ENCODE data around the gene TMEM63B.

DNA sequence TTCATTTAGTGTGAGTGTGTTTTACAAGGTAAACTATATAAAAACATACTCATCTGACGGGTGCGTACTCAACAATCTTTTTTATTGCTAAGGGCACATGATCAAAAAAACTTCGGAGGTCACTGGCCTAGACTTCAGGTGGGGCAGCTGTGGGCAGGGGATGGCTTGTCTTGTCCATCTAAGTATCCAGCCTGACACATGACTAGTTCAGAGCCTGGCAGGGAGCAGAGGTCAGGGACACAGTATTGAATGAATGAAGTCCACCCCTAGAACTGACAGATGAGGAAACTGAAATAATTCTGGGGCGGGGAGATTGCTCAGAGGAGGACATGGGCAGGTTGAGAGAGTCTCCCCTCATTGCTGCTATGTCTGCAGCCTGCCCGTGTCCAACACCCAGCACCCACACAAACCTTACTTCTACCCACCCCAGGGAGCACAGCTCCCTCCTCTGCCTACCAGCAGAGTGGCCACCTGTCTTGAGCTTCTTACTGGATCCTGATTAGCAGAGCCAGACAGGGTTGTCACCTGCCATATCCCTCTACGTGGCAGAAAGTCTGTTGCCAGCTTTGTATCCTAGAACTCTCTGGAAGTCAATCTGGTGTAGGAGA is 49.0 kb upstream of the TMEM63B start:
- TF ChIP-seq POLR2A (IDR thresholded peaks at IDR 0.05; ENCODE audit: low read length) (no peak), GATA1 (IDR thresholded peaks at IDR 0.05; ENCODE audit: low read depth, low read length) (no peak)
